ENCODE measurements around the gene NOM1.

DNA sequence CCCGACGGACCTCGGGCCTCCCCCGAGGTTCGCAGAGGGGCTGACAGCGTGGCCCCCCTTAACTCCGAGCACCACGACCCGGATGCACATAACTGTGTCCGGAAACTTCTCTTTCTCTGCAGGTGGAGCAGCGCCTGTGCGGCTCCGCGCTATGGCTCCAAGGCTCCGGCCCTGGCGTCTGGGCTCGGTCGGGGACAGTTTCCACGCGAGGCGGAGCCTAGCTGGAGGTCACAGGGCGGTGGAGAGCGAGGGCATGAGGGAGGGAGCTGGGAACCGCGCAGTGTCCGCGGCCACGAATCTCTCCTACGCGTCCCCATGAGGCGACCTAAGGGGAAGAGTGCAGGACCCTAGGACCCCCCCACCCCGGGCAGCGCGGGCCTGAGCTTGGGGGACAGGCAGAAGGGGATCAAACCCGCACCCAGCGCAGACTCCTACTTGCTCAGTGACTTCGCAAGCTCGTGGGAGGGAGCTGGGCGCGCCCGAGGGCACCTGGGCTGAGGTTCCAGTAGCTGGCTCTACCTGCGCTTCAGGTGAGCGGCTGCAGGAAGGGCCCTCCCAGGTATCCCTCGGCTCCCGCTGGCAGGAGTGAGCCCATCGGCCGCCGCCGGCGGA lies 69.6 kb downstream of the NOM1 start:
- TF ChIP-seq CTCF (IDR thresholded peaks at IDR 0.05) (no peak), EZH2 (IDR thresholded peaks at IDR 0.05; ENCODE audit: borderline replicate concordance, insufficient read depth, low read depth, low read length, poor library complexity, severe bottlenecking) (no peak)

All from B cell (primary cell).